Natural killer cell (primary cell): ENCODE data around the gene SCFD2. TPM values are rescaled to one million over a fixed set of nuclear protein-coding genes. Genes with fewer than 3 reads are reported as not detected.
A peak's percentile ranks its signal among the peaks of the same experiment; 100 is the strongest.

Experiments used
- ATAC-seq, 3 donors: fragments of 150-1000 bp in 2 of 3; fragments of 200-7000 bp in 1 of 3; cut with Tn5 transposase; 1 replicate in 1 of 3; 2 replicates in 2 of 3; pipeline ENCODE4 v1.10.0; 2021; ENCODE audit warnings: mild to moderate bottlenecking in 2 of 3, moderate library complexity in 2 of 3
- DNase-seq, 2 donors: peaks; one replicate each; pipeline versions ENCODE4 v3.0.0 to v3.0.0-alpha.2; 2013 to 2021; ENCODE audit warnings: mixed read lengths in 1 of 2
- H3K27ac ChIP-seq: one replicate; pipeline ENCODE4 v1.5.1; 2013; ENCODE audit warnings: mild to moderate bottlenecking, low read length
- H3K27me3 ChIP-seq: one replicate; pipeline ENCODE4 v1.6.1; 2013; ENCODE audit warnings: low read length; ENCODE audit not compliant: control insufficient read depth, insufficient read depth
- H3K36me3 ChIP-seq: one replicate; pipeline ENCODE4 v1.6.1; 2013; ENCODE audit warnings: low read length; ENCODE audit not compliant: control insufficient read depth, insufficient read depth
- H3K4me1 ChIP-seq: one replicate; pipeline ENCODE4 v1.6.1; 2013; ENCODE audit warnings: low read length; ENCODE audit not compliant: control insufficient read depth, insufficient read depth
- H3K4me3 ChIP-seq: one replicate; pipeline ENCODE4 v1.5.1; 2013; ENCODE audit warnings: low read length
- H3K9me3 ChIP-seq: one replicate; pipeline ENCODE4 v1.6.1; 2013; ENCODE audit warnings: low read length; ENCODE audit not compliant: control insufficient read depth, insufficient read depth
- H3K27ac Mint-ChIP-seq, 2 donors: one replicate each; pipeline ENCODE4 v1.8.0; 2022; ENCODE audit warnings: mild to moderate bottlenecking in 2 of 2, mixed read lengths in 2 of 2, moderate library complexity in 1 of 2
- H3K27me3 Mint-ChIP-seq, 2 donors: one replicate each; pipeline ENCODE4 v1.8.0; 2022; ENCODE audit warnings: low read depth in 2 of 2, mixed read lengths in 2 of 2
- H3K36me3 Mint-ChIP-seq: one replicate; pipeline ENCODE4 v1.8.0; 2022; ENCODE audit warnings: mixed read lengths
- H3K4me1 Mint-ChIP-seq, 2 donors: one replicate each; pipeline ENCODE4 v1.8.0; 2022; ENCODE audit warnings: mixed read lengths in 2 of 2
- H3K4me3 Mint-ChIP-seq: one replicate; pipeline ENCODE4 v1.8.0; 2022; ENCODE audit warnings: mild to moderate bottlenecking, moderate library complexity, mixed read lengths
- H3K9me3 Mint-ChIP-seq, 2 donors: one replicate each; pipeline ENCODE4 v1.8.0; 2022; ENCODE audit warnings: mixed read lengths in 2 of 2
- WGBS: methylation state at CpG from one replicate; pipeline ENCODE4 v1.1.7; 2013; ENCODE audit warnings: missing lambda C conversion rate; ENCODE audit not compliant: insufficient coverage; 5-methylcytosine and 5-hydroxymethylcytosine counted together
- intact Hi-C: fragments of 100-400 bp; cut with micrococcal nuclease; formaldehyde crosslinking; loops from one replicate; pipeline ENCODE4 v1.14.2; 2022
- total RNA-seq, 4 donors: library from RNA; stranded (reverse); fragments of 120-200 nt in 1 of 4; gene quantifications; one replicate each; pipeline versions ENCODE4 v1.2.3 to v1.2.4, GENCODE V29; 2013 to 2022
- TF ChIP-seq, protein P1 (sequence below): fragments of 200-600 bp; IDR thresholded peaks from one replicate; pipeline ENCODE4 v1.8.0; 2022; ENCODE audit warnings: antibody characterized with exemption

Gene SCFD2
- total RNA-seq, 3 donors from 2014 or later (not counting 1 experiment from before 2014, with no cell fraction given) = 26.4 to 29.4 (median 28.9) TPM

DNA sequence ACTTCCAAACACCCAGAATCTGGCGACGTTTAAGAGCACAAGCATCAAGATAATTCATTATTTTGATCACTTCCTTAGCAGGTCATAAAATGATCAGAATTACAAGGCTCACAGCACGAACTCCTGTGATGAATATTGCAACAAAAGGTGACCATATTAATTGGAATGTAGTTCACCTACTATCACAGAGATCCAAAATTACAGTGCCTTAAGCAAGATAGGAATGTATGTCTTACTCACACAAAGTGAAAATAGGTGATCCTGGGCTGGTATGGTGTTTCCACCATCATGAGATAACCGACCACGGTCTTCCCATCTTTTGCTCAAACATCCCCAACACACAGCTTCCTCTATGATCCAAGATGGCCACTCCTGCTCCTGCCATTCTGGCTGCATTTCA lies 131.2 kb downstream of the SCFD2 start:
- TF ChIP-seq, protein P1, sequence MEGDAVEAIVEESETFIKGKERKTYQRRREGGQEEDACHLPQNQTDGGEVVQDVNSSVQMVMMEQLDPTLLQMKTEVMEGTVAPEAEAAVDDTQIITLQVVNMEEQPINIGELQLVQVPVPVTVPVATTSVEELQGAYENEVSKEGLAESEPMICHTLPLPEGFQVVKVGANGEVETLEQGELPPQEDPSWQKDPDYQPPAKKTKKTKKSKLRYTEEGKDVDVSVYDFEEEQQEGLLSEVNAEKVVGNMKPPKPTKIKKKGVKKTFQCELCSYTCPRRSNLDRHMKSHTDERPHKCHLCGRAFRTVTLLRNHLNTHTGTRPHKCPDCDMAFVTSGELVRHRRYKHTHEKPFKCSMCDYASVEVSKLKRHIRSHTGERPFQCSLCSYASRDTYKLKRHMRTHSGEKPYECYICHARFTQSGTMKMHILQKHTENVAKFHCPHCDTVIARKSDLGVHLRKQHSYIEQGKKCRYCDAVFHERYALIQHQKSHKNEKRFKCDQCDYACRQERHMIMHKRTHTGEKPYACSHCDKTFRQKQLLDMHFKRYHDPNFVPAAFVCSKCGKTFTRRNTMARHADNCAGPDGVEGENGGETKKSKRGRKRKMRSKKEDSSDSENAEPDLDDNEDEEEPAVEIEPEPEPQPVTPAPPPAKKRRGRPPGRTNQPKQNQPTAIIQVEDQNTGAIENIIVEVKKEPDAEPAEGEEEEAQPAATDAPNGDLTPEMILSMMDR = no peak
- Histone ChIP-seq H3K9me3 (no peaks in the 10 kb centered on the region), H3K4me1 (no peaks in the 10 kb centered on the region), H3K27me3 (no peaks in the 10 kb centered on the region), H3K4me3 (no peak overlapping the region), H3K36me3 (no peaks in the 10 kb centered on the region), H3K27ac (no peak overlapping the region)
- no peak for ATAC-seq
- 95% methylated on average over 5 of the region's 5 CpGs for WGBS
- no peaks in the 10 kb centered on the region for H3K27me3 Mint-ChIP-seq
- H3K27ac Mint-ChIP-seq = no peak overlapping the region
- H3K9me3 Mint-ChIP-seq = no peaks in the 10 kb centered on the region
- intact Hi-C loops = no loop called here
- H3K4me3 Mint-ChIP-seq = no peak overlapping the region
- peaks cover 14 to 15% of the 10 kb centered on the region in 2 donors for H3K4me1 Mint-ChIP-seq
- DNase-seq = no peak
- no peaks in the 10 kb centered on the region for H3K36me3 Mint-ChIP-seq

DNA sequence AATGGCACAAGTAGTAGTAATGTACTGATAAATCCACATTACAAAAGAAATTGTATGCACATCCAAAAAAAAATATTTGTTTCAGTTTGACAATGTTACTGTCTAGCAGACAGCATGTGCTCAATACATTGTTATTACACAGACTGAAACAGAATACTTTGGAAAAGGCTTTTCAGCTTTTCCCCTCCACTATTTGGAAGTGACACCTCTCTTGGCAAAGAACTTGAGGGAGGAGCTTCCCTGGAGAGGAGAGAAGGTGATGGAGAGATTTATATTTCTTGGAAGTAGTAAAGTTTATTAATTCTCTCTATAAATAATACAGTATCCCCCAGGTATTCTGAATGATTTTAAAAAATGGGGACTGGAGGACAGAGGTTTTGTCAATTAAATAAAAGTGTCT lies 131.8 kb downstream of the SCFD2 start:
- DNase-seq (no peak), ATAC-seq (no peak)
- Mint-ChIP-seq H3K27ac (no peak overlapping the region), H3K27me3 (no peaks in the 10 kb centered on the region), H3K9me3 (no peaks in the 10 kb centered on the region), H3K4me1 (peaks cover 14 to 15% of the 10 kb centered on the region in 2 donors), H3K36me3 (no peaks in the 10 kb centered on the region), H3K4me3 (no peak overlapping the region)
- H3K36me3 ChIP-seq = no peaks in the 10 kb centered on the region
- no peaks in the 10 kb centered on the region for H3K9me3 ChIP-seq
- TF ChIP-seq, protein P1 = no peak
- no peak overlapping the region for H3K27ac ChIP-seq
- H3K4me1 ChIP-seq = no peaks in the 10 kb centered on the region
- intact Hi-C loops = no loop called here
- no peak overlapping the region for H3K4me3 ChIP-seq
- H3K27me3 ChIP-seq = no peaks in the 10 kb centered on the region

DNA sequence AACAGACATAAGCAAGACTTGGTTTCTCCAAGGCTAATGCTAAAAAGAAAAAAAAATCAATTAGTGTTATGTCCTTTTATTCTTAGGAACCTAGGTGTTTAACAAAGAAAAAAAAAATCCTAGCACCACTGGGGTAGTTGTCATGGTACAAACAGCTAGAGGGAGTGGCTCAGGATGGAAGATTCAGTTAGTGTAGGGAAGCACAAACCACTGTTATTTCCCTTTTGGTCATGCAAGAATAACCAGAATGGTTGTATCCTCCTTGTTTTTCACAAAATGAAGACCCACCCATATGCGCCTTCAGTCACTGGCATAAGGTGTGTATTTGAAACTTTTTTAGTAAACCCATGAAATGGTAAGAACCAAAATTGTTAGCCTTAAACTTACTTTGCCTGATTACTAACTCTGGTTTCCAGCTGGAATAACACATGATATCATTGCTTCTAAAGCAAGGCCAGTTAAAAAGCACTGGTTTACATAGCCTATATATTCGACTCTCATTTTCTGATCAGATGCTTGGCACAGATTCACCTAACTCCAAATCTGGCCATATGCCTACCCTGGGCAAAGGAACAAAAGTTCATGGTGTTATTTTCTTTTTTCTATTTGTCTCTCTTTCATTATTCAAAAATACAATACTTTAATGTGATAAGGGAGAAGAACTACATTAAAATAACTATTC lies 132.6 kb downstream of the SCFD2 start:
- H3K27ac Mint-ChIP-seq = peak overlapping the region in 1 of 2 donors; percentile 38
- 100% methylated on average over 1 of the region's 2 CpGs for WGBS

More for the DNA sequence above, 132.6 kb downstream of the SCFD2 start:
- Mint-ChIP-seq H3K9me3 (no peaks in the 10 kb centered on the region), H3K27me3 (no peaks in the 10 kb centered on the region), H3K36me3 (no peaks in the 10 kb centered on the region), H3K4me3 (no peak overlapping the region), H3K4me1 (peaks cover 14 to 15% of the 10 kb centered on the region in 2 donors)
- TF ChIP-seq, protein P1 = no peak
- Histone ChIP-seq H3K4me1 (no peaks in the 10 kb centered on the region), H3K9me3 (no peaks in the 10 kb centered on the region), H3K36me3 (no peaks in the 10 kb centered on the region), H3K4me3 (no peak overlapping the region), H3K27ac (no peak overlapping the region), H3K27me3 (no peaks in the 10 kb centered on the region)
- ATAC-seq (no peak), DNase-seq (no peak)
- intact Hi-C loops = no loop called here
